Tibial nerve (tissue), 4 donors: Measurements from ENCODE around the gene TTC16.

ENCODE experiments used
- CTCF ChIP-seq, 5 experiments: fragments of 200-600 bp in 3 of 5; fragments of 450-650 bp in 2 of 5; sonication (generic) in 3 of 5; IDR thresholded peaks; one replicate each; pipeline ENCODE4 v1.5.1; 2016 to 2019; ENCODE audit warnings: antibody characterized with exemption in 5 of 5, mild to moderate bottlenecking in 3 of 5, moderate library complexity in 2 of 5
- EP300 ChIP-seq, 2 donors: sonication (generic); formaldehyde crosslinking; IDR thresholded peaks; one replicate each; pipeline ENCODE4 v1.6.1; 2017; ENCODE audit warnings: antibody characterized with exemption in 2 of 2, mild to moderate bottlenecking in 1 of 2
- POLR2A ChIP-seq, 2 donors: fragments of 450-650 bp; IDR thresholded peaks; one replicate each; pipeline ENCODE4 v1.6.1; 2017; ENCODE audit warnings: antibody characterized with exemption in 2 of 2, mild to moderate bottlenecking in 2 of 2, moderate library complexity in 2 of 2

- TF ChIP-seq CTCF (IDR thresholded peaks at IDR 0.05): no peak
- TF ChIP-seq EP300 (IDR thresholded peaks at IDR 0.05): no peak
- TF ChIP-seq POLR2A (IDR thresholded peaks at IDR 0.05): no peak
Observed at GRCh38 chr9:127722055-127722745, 6.3 kb downstream of the TTC16 start.
